ENCODE results near the gene METTL8.

METTL8 gene

GRCh38 chr2:171334946-171335345, 98.8 kb downstream of the METTL8 start:
- no peak overlapping the region for H3K4me3 ChIP-seq (ENCODE audit: control insufficient read depth, low read depth, low read length)
- TF ChIP-seq CTCF (IDR thresholded peaks at IDR 0.05; ENCODE audit: control insufficient read depth, insufficient read depth, low read depth, low read length, missing control alignments), result no peak
- no peak for DNase-seq (ENCODE audit: low read depth)

- no peak for DNase-seq (ENCODE audit: low read depth)
- no peak for TF ChIP-seq CTCF (IDR thresholded peaks at IDR 0.05; ENCODE audit: control insufficient read depth, insufficient read depth, low read depth, low read length, missing control alignments)
- H3K4me3 ChIP-seq (ENCODE audit: control insufficient read depth, low read depth, low read length), result no peak overlapping the region
Measured at GRCh38 chr2:171334171-171334570, 99.6 kb downstream of the METTL8 start.

GRCh38 chr2:171330155-171330956, 103.4 kb downstream of the METTL8 start:
- no peak overlapping the region for H3K4me3 ChIP-seq (ENCODE audit: control insufficient read depth, low read depth, low read length)
- TF ChIP-seq CTCF (IDR thresholded peaks at IDR 0.05; ENCODE audit: control insufficient read depth, insufficient read depth, low read depth, low read length, missing control alignments), result no peak

GRCh38 chr2:171327043-171327496, 106.7 kb downstream of the METTL8 start:
- H3K4me3 ChIP-seq (ENCODE audit: control insufficient read depth, low read depth, low read length), result no peak overlapping the region
- no peak for DNase-seq (ENCODE audit: low read depth)
- TF ChIP-seq CTCF (IDR thresholded peaks at IDR 0.05; ENCODE audit: control insufficient read depth, insufficient read depth, low read depth, low read length, missing control alignments), result no peak

More at GRCh38 chr2:171330155-171330956, 103.4 kb downstream of the METTL8 start:
- DNase-seq (ENCODE audit: low read depth), result no peak

GRCh38 chr2:171325886-171326585, 107.8 kb downstream of the METTL8 start:
- H3K4me3 ChIP-seq (ENCODE audit: control insufficient read depth, low read depth, low read length), result no peak overlapping the region
- TF ChIP-seq CTCF (IDR thresholded peaks at IDR 0.05; ENCODE audit: control insufficient read depth, insufficient read depth, low read depth, low read length, missing control alignments), result no peak
- DNase-seq (ENCODE audit: low read depth), result no peak

GRCh38 chr2:171323971-171324528, 109.7 kb downstream of the METTL8 start:
- no peak for DNase-seq (ENCODE audit: low read depth)
- no peak overlapping the region for H3K4me3 ChIP-seq (ENCODE audit: control insufficient read depth, low read depth, low read length)
- TF ChIP-seq CTCF (IDR thresholded peaks at IDR 0.05; ENCODE audit: control insufficient read depth, insufficient read depth, low read depth, low read length, missing control alignments), result no peak

All from AG09309 (cell line).